ENCODE data around the gene LUM.

- TF ChIP-seq CTCF (IDR thresholded peaks at IDR 0.05) (no peak), KDM5A (IDR thresholded peaks at IDR 0.05) (no peak), POLR2A (IDR thresholded peaks at IDR 0.05; ENCODE audit: low read length) (no peak), BCL3 (IDR thresholded peaks at IDR 0.05) (no peak), E2F6 (IDR thresholded peaks at IDR 0.05; ENCODE audit: borderline replicate concordance, low read depth) (no peak)
Observed at GRCh38 chr12:91077228-91077954, 33.9 kb downstream of the LUM start.
